OCI-LY1 (cell line): ENCODE data around the gene SAP30BP.

Source experiments
- H2AFZ ChIP-seq: fragments of 200-600 bp; sonication (generic), shearing (Covaris generic); 2 replicates; pipeline ENCODE4 v1.6.0; 2014; ENCODE audit warnings: antibody characterized with exemption, mild to moderate bottlenecking, low read length
- H3F3A ChIP-seq: fragments of 200-600 bp; sonication (generic), shearing (Covaris generic); 2 replicates; pipeline ENCODE4 v1.6.0; 2014; ENCODE audit warnings: mild to moderate bottlenecking, antibody characterized with exemption, low read length, moderate library complexity; ENCODE audit not compliant: insufficient read depth
- H3K27ac ChIP-seq: fragments of 200-600 bp; sonication (generic); 2 replicates; pipeline ENCODE4 v1.5.1; 2014; ENCODE audit warnings: low read length, mixed run types, mild to moderate bottlenecking, low read depth; ENCODE audit not compliant: poor library complexity, severe bottlenecking
- H3K27me3 ChIP-seq: fragments of 200-600 bp; sonication (generic); 2 replicates; pipeline ENCODE4 v1.6.0; 2014; ENCODE audit warnings: antibody characterized with exemption, mild to moderate bottlenecking, low read length, moderate library complexity; ENCODE audit not compliant: insufficient read depth
- H3K36me3 ChIP-seq: fragments of 200-600 bp; sonication (generic); 2 replicates; pipeline ENCODE4 v1.6.1; 2014; ENCODE audit warnings: mild to moderate bottlenecking, antibody characterized with exemption, low read length, moderate library complexity, mixed read lengths; ENCODE audit not compliant: insufficient read depth
- H3K4me1 ChIP-seq: fragments of 200-600 bp; sonication (generic); 2 replicates; pipeline ENCODE4 v1.5.1; 2014; ENCODE audit warnings: mild to moderate bottlenecking, low read length, moderate library complexity; ENCODE audit not compliant: insufficient read depth, severe bottlenecking
- H3K4me2 ChIP-seq: fragments of 200-600 bp; sonication (generic), shearing (Covaris generic); 2 replicates; pipeline ENCODE4 v1.6.1; 2014; ENCODE audit warnings: low read length
- H3K4me3 ChIP-seq: fragments of 200-600 bp; sonication (generic); 2 replicates; pipeline ENCODE4 v1.5.1; 2014; ENCODE audit warnings: low read length, low read depth, mild to moderate bottlenecking, mixed read lengths; ENCODE audit not compliant: poor library complexity, severe bottlenecking
- H3K79me2 ChIP-seq: fragments of 200-600 bp; shearing (Covaris generic); 2 replicates; pipeline ENCODE4 v1.6.1; 2016; ENCODE audit warnings: mixed run types, low read length, mixed read lengths; ENCODE audit not compliant: insufficient read depth
- H3K9ac ChIP-seq: fragments of 200-600 bp; sonication (generic), shearing (Covaris generic); 2 replicates; pipeline ENCODE4 v1.6.1; 2014; ENCODE audit warnings: mild to moderate bottlenecking, low read length, mixed read lengths
- H3K9me2 ChIP-seq: fragments of 200-600 bp; sonication (generic), shearing (Covaris generic); 2 replicates; pipeline ENCODE4 v1.6.1; 2014; ENCODE audit warnings: low read depth, mild to moderate bottlenecking, low read length, mixed read lengths
- H3K9me3 ChIP-seq: fragments of 200-600 bp; shearing (Covaris generic); 2 replicates; pipeline ENCODE4 v1.6.1; 2014; ENCODE audit warnings: low read length, mixed read lengths
- H4K20me1 ChIP-seq: fragments of 200-600 bp; sonication (generic), shearing (Covaris generic); 2 replicates; pipeline ENCODE4 v1.6.0; 2016; ENCODE audit warnings: mild to moderate bottlenecking, low read length; ENCODE audit not compliant: insufficient read depth
- CTCF ChIP-seq: fragments of 200-600 bp; sonication (generic), shearing (Covaris generic); IDR thresholded peaks from 2 replicates; pipeline ENCODE4 v1.5.1; 2017; ENCODE audit warnings: mild to moderate bottlenecking, antibody characterized with exemption, low read length, moderate library complexity, mixed read lengths
- EZH2 ChIP-seq: fragments of 200-600 bp; sonication (generic), shearing (Covaris generic); IDR thresholded peaks from 2 replicates; pipeline ENCODE4 v1.8.0; 2017; ENCODE audit warnings: borderline replicate concordance, mixed run types, mild to moderate bottlenecking, antibody characterized with exemption, low read length, moderate library complexity, mixed read lengths

SAP30BP gene

GRCh38 chr17:75667825-75668224 is 687 bp downstream of the SAP30BP start:
- no peak for TF ChIP-seq EZH2
- TF ChIP-seq CTCF, result no peak
- peaks cover 46% of the 10 kb centered on the region; the same call in 1 of the 2 replicates for H3K36me3 ChIP-seq
- no peak overlapping the region for H2AFZ ChIP-seq
- peaks cover 39% of the 10 kb centered on the region for H3K79me2 ChIP-seq
- H3K9me2 ChIP-seq, result no peaks in the 10 kb centered on the region
- peaks cover 10% of the 10 kb centered on the region; the same call in 1 of the 2 replicates for H3F3A ChIP-seq
- H3K27me3 ChIP-seq, result no peaks in the 10 kb centered on the region
- H3K4me1 ChIP-seq, result peaks cover 46% of the 10 kb centered on the region
- H3K27ac ChIP-seq, result no peak overlapping the region
- no peaks in the 10 kb centered on the region for H3K9me3 ChIP-seq
- H4K20me1 ChIP-seq, result no peaks in the 10 kb centered on the region
- peak overlapping the region; percentile 95 for H3K4me3 ChIP-seq
- peak overlapping the region; percentile 91 for H3K4me2 ChIP-seq
- peak overlapping the region; percentile 95 for H3K9ac ChIP-seq

- TF ChIP-seq CTCF (no peak), EZH2 (no peak)
- H3K9me3 ChIP-seq, result no peaks in the 10 kb centered on the region
- no peaks in the 10 kb centered on the region for H3K27me3 ChIP-seq
- peak overlapping the region; percentile 91 for H3K4me2 ChIP-seq
- H3K36me3 ChIP-seq, result peaks cover 51% of the 10 kb centered on the region; the same call in 1 of the 2 replicates
- peaks cover 10% of the 10 kb centered on the region; the same call in 1 of the 2 replicates for H3F3A ChIP-seq
- H3K9me2 ChIP-seq, result no peaks in the 10 kb centered on the region
- no peaks in the 10 kb centered on the region for H4K20me1 ChIP-seq
- H3K9ac ChIP-seq, result peak overlapping the region; percentile 95; the same call in 1 of the 2 replicates
- no peak overlapping the region for H3K27ac ChIP-seq
- peak overlapping the region; percentile 95 for H3K4me3 ChIP-seq
- no peak overlapping the region for H2AFZ ChIP-seq
- peaks cover 39% of the 10 kb centered on the region for H3K79me2 ChIP-seq
- peaks cover 43% of the 10 kb centered on the region for H3K4me1 ChIP-seq
Measured at GRCh38 chr17:75668489-75668888, 1.4 kb downstream of the SAP30BP start.

- H3F3A ChIP-seq, result no peaks in the 10 kb centered on the region
- peaks cover 56% of the 10 kb centered on the region; the same call in 1 of the 2 replicates for H3K36me3 ChIP-seq
- no peak overlapping the region for H3K9ac ChIP-seq
- H3K27me3 ChIP-seq, result no peaks in the 10 kb centered on the region
- H3K4me3 ChIP-seq, result no peak overlapping the region
- peaks cover 19% of the 10 kb centered on the region for H3K4me1 ChIP-seq
- H3K9me2 ChIP-seq, result no peaks in the 10 kb centered on the region
- no peak overlapping the region for H3K27ac ChIP-seq
- no peaks in the 10 kb centered on the region for H3K9me3 ChIP-seq
- no peak overlapping the region for H3K4me2 ChIP-seq
- H4K20me1 ChIP-seq, result no peaks in the 10 kb centered on the region
- H2AFZ ChIP-seq, result no peak overlapping the region
- no peak for TF ChIP-seq EZH2
- TF ChIP-seq CTCF, result no peak
- peaks cover 39% of the 10 kb centered on the region for H3K79me2 ChIP-seq
Measured at GRCh38 chr17:75670868-75671267, 3.7 kb downstream of the SAP30BP start.
